SJSA1 (cell line): ENCODE data around the gene PRKAR1B. TPM values are rescaled to one million over a fixed set of nuclear protein-coding genes. Genes with fewer than 3 reads are reported as not detected.
"Not testable (repeated sequence)": the region's sequence is repeated elsewhere in the genome, so short reads cannot be mapped to it uniquely, and the experiment has no call there.

Source experiments
- DNase-seq, 2 experiments: peaks; one replicate each; pipeline ENCODE4 v3.0.0-alpha.2; 2015 to 2020; ENCODE audit warnings: low spot score in 2 of 2, low read depth in 1 of 2
- H3K27ac ChIP-seq: fragments of 250-450 bp; sonication (Bioruptor Pico); 2 replicates; pipeline ENCODE4 v1.5.1; 2020; ENCODE audit warnings: mild to moderate bottlenecking, moderate library complexity
- H3K27me3 ChIP-seq: fragments of 250-450 bp; sonication (Bioruptor Pico); replicated peaks from 2 replicates; pipeline ENCODE4 v1.5.1; 2020; ENCODE audit warnings: mild to moderate bottlenecking, moderate library complexity
- H3K36me3 ChIP-seq: fragments of 250-450 bp; sonication (Bioruptor Pico); 2 replicates; pipeline ENCODE4 v1.5.1; 2020; ENCODE audit warnings: mild to moderate bottlenecking
- H3K4me1 ChIP-seq: fragments of 250-450 bp; sonication (Bioruptor Pico); replicated peaks from 2 replicates; pipeline ENCODE4 v1.6.1; 2021; ENCODE audit warnings: mild to moderate bottlenecking
- H3K4me3 ChIP-seq: fragments of 250-450 bp; sonication (Bioruptor Pico); 2 replicates; pipeline ENCODE4 v1.5.1; 2020; ENCODE audit warnings: mild to moderate bottlenecking
- H3K9me3 ChIP-seq: fragments of 250-450 bp; sonication (Bioruptor Pico); replicated peaks from 2 replicates; pipeline ENCODE4 v1.5.1; 2020; ENCODE audit warnings: mild to moderate bottlenecking
- total RNA-seq: library from RNA; depleted of rRNA; stranded (reverse); fragments of >200 nt; shearing (Covaris generic); gene quantifications from 2 replicates; pipeline ENCODE4 v1.2.3, GENCODE V29; 2014

PRKAR1B gene
- total RNA-seq, 1 experiment from 2014 or later = 7.3 TPM

GRCh38 chr7:562789-563628 is 164.1 kb downstream of the PRKAR1B start:
- Histone ChIP-seq H3K9me3 (no peaks in the 10 kb centered on the region), H3K36me3 (no peaks in the 10 kb centered on the region), H3K27ac (no peak overlapping the region), H3K4me3 (no peak overlapping the region), H3K27me3 (no peaks in the 10 kb centered on the region), H3K4me1 (no peaks in the 10 kb centered on the region)
- no peak for DNase-seq

GRCh38 chr7:562374-562675 is 164.8 kb downstream of the PRKAR1B start:
- DNase-seq = no peak
- no peak overlapping the region for H3K27ac ChIP-seq
- H3K36me3 ChIP-seq = no peaks in the 10 kb centered on the region
- no peak overlapping the region for H3K4me3 ChIP-seq
- H3K4me1 ChIP-seq = no peaks in the 10 kb centered on the region
- no peaks in the 10 kb centered on the region for H3K27me3 ChIP-seq
- H3K9me3 ChIP-seq = no peaks in the 10 kb centered on the region

GRCh38 chr7:561631-562373 is 165.3 kb downstream of the PRKAR1B start:
- Histone ChIP-seq H3K27ac (no peak overlapping the region), H3K9me3 (no peaks in the 10 kb centered on the region), H3K27me3 (no peaks in the 10 kb centered on the region), H3K4me3 (no peak overlapping the region), H3K36me3 (no peaks in the 10 kb centered on the region), H3K4me1 (no peaks in the 10 kb centered on the region)
- no peak for DNase-seq

DNA sequence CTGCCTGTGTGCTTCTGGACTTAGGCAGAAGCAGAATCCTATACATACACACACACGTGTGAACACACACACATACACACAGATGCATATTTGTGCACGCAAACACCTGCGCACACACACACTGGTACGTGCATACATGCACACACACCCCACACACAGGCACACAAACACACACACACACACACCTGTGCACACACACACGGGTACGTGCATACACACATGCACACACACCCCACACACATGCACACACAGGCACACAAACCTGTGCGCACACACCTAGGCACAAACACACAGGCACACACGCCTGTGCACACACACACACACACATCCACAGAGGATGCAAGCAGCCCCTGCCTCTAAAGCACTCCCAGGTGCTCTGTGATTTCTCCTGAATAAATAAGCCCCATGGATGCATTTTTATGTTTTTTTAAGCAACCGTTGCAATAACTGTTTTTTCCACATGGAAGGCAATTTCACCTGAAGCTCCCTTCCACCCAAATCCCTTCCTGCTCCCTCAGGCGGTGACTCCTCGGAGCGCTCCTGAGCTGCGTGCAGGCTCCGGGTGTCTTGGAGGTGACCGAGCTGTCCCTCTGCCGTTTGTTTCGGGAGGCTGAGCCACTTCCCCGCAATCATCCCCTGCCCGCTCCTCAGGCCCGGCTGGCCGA is 166.0 kb downstream of the PRKAR1B start:
- Histone ChIP-seq H3K9me3 (no peaks in the 10 kb centered on the region), H3K36me3 (no peaks in the 10 kb centered on the region), H3K27me3 (no peaks in the 10 kb centered on the region), H3K4me1 (no peaks in the 10 kb centered on the region), H3K4me3 (no peak overlapping the region), H3K27ac (no peak overlapping the region)
- DNase-seq = no peak

- DNase-seq = no peak
- H3K4me1 ChIP-seq = no peaks in the 10 kb centered on the region
- H3K27me3 ChIP-seq = no peaks in the 10 kb centered on the region
- H3K36me3 ChIP-seq = no peaks in the 10 kb centered on the region
- H3K9me3 ChIP-seq = no peaks in the 10 kb centered on the region
- no peak overlapping the region for H3K27ac ChIP-seq
- no peak overlapping the region for H3K4me3 ChIP-seq
Observed at GRCh38 chr7:559396-559705, 167.7 kb downstream of the PRKAR1B start.

GRCh38 chr7:557558-557881 is 169.6 kb downstream of the PRKAR1B start:
- no peaks in the 10 kb centered on the region for H3K9me3 ChIP-seq
- no peak for DNase-seq
- H3K4me1 ChIP-seq = no peaks in the 10 kb centered on the region
- no peak overlapping the region for H3K4me3 ChIP-seq
- no peaks in the 10 kb centered on the region for H3K27me3 ChIP-seq
- H3K36me3 ChIP-seq = no peaks in the 10 kb centered on the region
- no peak overlapping the region for H3K27ac ChIP-seq

- Histone ChIP-seq H3K27me3 (no peaks in the 10 kb centered on the region), H3K36me3 (no peaks in the 10 kb centered on the region), H3K4me3 (no peak overlapping the region), H3K9me3 (no peaks in the 10 kb centered on the region), H3K27ac (no peak overlapping the region), H3K4me1 (no peaks in the 10 kb centered on the region)
- DNase-seq = no peak
Observed at GRCh38 chr7:556837-557557, 170.1 kb downstream of the PRKAR1B start.

GRCh38 chr7:556291-556826 is 170.7 kb downstream of the PRKAR1B start:
- Histone ChIP-seq H3K27ac (no peak overlapping the region), H3K27me3 (no peaks in the 10 kb centered on the region), H3K9me3 (no peaks in the 10 kb centered on the region), H3K4me1 (no peaks in the 10 kb centered on the region), H3K4me3 (no peak overlapping the region), H3K36me3 (no peaks in the 10 kb centered on the region)
- DNase-seq = no peak

DNA sequence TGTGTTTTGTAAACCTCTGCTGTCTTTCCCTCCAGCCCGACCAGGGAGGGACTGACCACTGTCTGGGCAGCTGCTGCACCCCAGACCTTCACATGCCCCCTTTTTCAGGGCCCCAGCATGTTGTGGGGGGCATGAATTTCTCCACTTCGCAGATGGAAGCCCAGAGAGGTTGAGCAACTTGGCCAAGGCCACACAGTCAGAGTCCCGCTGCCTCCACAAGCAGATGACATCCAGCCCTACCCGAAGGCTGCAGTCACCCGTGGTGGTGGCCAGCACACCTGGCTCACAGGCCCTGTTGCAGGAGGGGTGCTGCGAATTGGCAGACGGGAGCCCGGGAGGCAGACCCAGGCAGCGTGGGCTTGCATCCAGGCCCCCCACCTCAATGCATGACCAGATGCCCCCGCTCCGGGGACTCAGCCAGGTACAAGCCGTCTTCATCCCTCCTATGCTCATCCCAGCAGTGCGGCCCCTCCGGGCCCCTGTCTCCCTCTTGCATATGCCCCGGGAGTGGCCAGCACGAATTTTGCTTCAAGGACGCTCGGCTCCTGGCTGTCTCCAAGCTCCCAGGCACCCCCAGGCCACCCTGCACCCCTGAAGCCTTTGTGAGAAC is 171.4 kb downstream of the PRKAR1B start:
- Histone ChIP-seq H3K9me3 (no peaks in the 10 kb centered on the region), H3K27ac (no peak overlapping the region), H3K4me1 (no peaks in the 10 kb centered on the region), H3K36me3 (no peaks in the 10 kb centered on the region), H3K27me3 (no peaks in the 10 kb centered on the region), H3K4me3 (no peak overlapping the region)
- no peak for DNase-seq

DNA sequence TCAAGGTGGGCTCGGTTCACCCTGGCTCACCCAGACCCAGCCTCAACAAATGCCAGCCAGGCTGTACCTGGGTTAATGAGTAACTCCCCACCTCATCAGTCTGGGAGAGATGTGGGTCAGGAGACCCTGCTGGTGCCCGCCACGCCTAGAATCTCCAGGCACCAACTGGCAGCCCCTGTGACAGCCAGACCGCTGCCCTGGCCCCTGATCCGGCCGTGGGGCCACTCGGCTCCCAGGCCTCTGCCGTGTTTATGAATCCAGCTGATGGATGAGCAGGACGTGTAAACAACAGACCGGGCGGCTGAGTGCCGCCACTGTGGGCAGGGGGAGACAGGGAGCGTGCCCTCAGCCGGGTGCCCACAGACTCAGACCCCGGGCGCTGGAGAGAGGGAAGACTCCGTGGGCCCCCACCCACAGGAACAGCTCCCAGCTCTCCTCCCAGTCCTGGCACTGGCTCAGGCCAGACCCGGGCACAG is 173.4 kb downstream of the PRKAR1B start:
- DNase-seq = no peak
- no peaks in the 10 kb centered on the region for H3K9me3 ChIP-seq

GRCh38 chr7:552868-553635 is 174.0 kb downstream of the PRKAR1B start:
- Histone ChIP-seq H3K4me3 (no peak overlapping the region), H3K36me3 (no peaks in the 10 kb centered on the region)

More for the DNA sequence above, 173.4 kb downstream of the PRKAR1B start:
- no peak overlapping the region for H3K27ac ChIP-seq
- no peaks in the 10 kb centered on the region for H3K36me3 ChIP-seq
- no peak overlapping the region for H3K4me3 ChIP-seq
- H3K4me1 ChIP-seq = no peaks in the 10 kb centered on the region
- no peaks in the 10 kb centered on the region for H3K27me3 ChIP-seq

DNA sequence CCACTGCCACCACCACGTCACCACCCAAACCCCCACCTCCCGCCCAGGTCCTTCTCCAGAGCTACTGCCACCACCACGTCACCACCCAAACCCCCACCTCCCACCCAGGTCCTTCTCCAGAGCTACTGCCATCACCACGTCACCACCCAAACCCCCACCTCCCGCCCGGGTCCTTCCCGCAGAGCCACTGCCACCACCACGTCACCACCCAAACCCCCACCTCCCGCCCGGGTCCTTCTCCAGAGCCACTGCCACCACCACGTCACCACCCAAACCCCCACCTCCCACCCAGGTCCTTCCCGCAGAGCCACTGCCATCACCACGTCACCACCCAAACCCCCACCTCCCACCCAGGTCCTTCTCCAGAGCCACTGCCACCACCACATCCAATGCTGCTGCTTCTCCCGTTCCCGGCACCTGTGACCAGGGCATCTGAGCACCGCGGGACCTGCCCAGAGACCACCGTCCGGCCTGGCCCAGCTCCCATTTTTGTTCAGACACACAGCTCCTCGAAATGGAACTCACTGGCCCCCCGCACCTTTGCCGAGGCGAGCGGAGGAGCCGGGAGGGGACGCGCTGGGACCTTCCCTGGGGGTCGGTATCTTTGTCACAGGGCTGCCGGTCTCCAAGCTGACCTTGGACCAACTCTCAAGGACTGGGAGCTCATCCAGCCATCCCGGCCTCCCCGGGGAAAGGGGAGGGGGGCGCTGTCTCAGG is 174.8 kb downstream of the PRKAR1B start:
- not testable (repeated sequence) for H3K27ac ChIP-seq, H3K36me3 ChIP-seq

More at GRCh38 chr7:552868-553635, 174.0 kb downstream of the PRKAR1B start:
- H3K4me1 ChIP-seq = no peaks in the 10 kb centered on the region
- no peak overlapping the region for H3K27ac ChIP-seq
- no peaks in the 10 kb centered on the region for H3K27me3 ChIP-seq
- no peak for DNase-seq
- no peaks in the 10 kb centered on the region for H3K9me3 ChIP-seq

More for the DNA sequence above, 174.8 kb downstream of the PRKAR1B start:
- DNase-seq, H3K4me3 ChIP-seq, H3K27me3 ChIP-seq, H3K4me1 ChIP-seq, H3K9me3 ChIP-seq: not testable (repeated sequence)
